Muscle of leg (tissue), 11 donors: ENCODE data around the gene NKX1-2. TPM values are rescaled to one million over a fixed set of nuclear protein-coding genes. Genes with fewer than 3 reads are reported as not detected.

Source experiments
- DNase-seq: peaks from one replicate; pipeline ENCODE4 v3.0.0; 2013
- H3K27ac ChIP-seq: one replicate; pipeline ENCODE4 v1.5.1; 2013; ENCODE audit warnings: mild to moderate bottlenecking, low read length, control low read depth
- H3K27me3 ChIP-seq: one replicate; pipeline ENCODE4 v1.6.1; 2013; ENCODE audit warnings: low read length; ENCODE audit not compliant: control insufficient read depth, insufficient read depth
- H3K36me3 ChIP-seq: one replicate; pipeline ENCODE4 v1.6.1; 2013; ENCODE audit warnings: low read length; ENCODE audit not compliant: control insufficient read depth, insufficient read depth
- H3K4me1 ChIP-seq: one replicate; pipeline ENCODE4 v1.6.1; 2013; ENCODE audit warnings: low read length; ENCODE audit not compliant: control insufficient read depth, insufficient read depth
- H3K4me3 ChIP-seq: one replicate; pipeline ENCODE4 v1.5.1; 2013; ENCODE audit warnings: low read length, control low read depth
- H3K9me3 ChIP-seq: replicated peaks from 2 replicates; pipeline ENCODE4 v1.6.1; 2013; ENCODE audit warnings: low read depth, low read length; ENCODE audit not compliant: control insufficient read depth
- WGBS: methylation state at CpG from one replicate; pipeline ENCODE4 v1.1.5; 2013; ENCODE audit warnings: missing lambda C conversion rate; ENCODE audit not compliant: insufficient coverage; 5-methylcytosine and 5-hydroxymethylcytosine counted together
- polyA plus RNA-seq, 8 donors: library from polyadenylated mRNA; unstranded; fragments of 120-200 nt; gene quantifications; one replicate each; pipeline versions ENCODE4 v1.2.1 to v1.2.3, GENCODE V29; 2013; ENCODE audit warnings: inconsistent platforms in 1 of 8, low replicate concordance in 1 of 8; ENCODE audit not compliant: insufficient read length in 8 of 8, insufficient read depth in 1 of 8
- total RNA-seq: library from RNA; stranded (reverse); fragments of 120-200 nt; gene quantifications from one replicate; pipeline ENCODE4 v1.2.4, GENCODE V29; 2013

The NKX1-2 gene
- total and polyA plus RNA-seq, 9 donors = 0.05 to 0.09 TPM; not detected in 7

DNA sequence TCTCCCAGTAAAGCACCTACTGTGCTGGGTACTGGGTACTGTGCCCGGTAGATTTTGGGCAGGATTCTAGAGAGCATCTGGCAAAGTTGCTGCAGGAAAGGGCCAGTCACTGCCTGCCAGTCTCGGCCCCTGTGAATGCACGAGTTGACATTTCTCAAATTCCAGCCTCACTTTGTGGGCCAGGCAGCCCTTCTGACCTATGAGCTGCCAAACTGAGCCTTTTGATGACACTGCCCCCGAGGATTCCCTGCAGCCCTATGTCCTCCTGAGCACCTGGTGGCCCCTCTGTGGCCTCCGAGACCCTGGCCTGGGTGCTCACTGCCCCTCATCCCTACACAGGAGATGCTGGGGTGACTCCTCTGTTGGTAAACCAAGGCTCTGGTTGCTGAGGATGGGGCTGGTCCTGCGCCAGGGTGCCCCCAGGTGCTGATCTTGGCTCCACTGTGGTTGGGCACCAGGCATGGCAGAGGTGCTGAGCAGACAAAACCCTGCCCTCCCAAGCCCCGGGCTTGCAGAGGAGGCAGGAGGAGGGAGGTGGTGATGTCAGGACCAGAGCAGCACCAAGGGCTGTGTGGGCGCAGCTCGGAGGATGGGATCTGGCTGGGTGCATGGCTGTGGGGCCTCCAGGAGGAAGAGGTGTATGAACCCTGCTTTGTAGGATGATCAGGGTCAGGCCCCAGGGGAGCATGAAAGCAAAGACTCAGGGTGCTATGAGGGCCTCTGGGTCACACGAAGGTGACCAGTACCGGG lies 28.0 kb upstream of the NKX1-2 start:
- H3K9me3 ChIP-seq = no peaks in the 10 kb centered on the region
- 63% methylated on average over 11 of the region's 11 CpGs for whole genome bisulfite sequencing

GRCh38 chr10:124476043-124476725 lies 26.3 kb upstream of the NKX1-2 start:
- no peaks in the 10 kb centered on the region for H3K36me3 ChIP-seq
- no peaks in the 10 kb centered on the region for H3K4me1 ChIP-seq
- no peak overlapping the region for H3K27ac ChIP-seq
- H3K9me3 ChIP-seq = no peaks in the 10 kb centered on the region
- 91% methylated on average over 19 of the region's 23 CpGs for WGBS
- no peak overlapping the region for H3K4me3 ChIP-seq
- DNase-seq = no peak
- no peaks in the 10 kb centered on the region for H3K27me3 ChIP-seq

More for the DNA sequence above, 28.0 kb upstream of the NKX1-2 start:
- no peaks in the 10 kb centered on the region for H3K4me1 ChIP-seq
- no peaks in the 10 kb centered on the region for H3K27me3 ChIP-seq
- no peaks in the 10 kb centered on the region for H3K36me3 ChIP-seq
- H3K27ac ChIP-seq = no peak overlapping the region
- no peak overlapping the region for H3K4me3 ChIP-seq
- no peak for DNase-seq

GRCh38 chr10:124474514-124475070 lies 24.8 kb upstream of the NKX1-2 start:
- H3K9me3 ChIP-seq = no peaks in the 10 kb centered on the region
- 78% methylated on average over 7 of the region's 9 CpGs for WGBS
- no peak overlapping the region for H3K27ac ChIP-seq
- no peaks in the 10 kb centered on the region for H3K27me3 ChIP-seq
- no peaks in the 10 kb centered on the region for H3K36me3 ChIP-seq
- DNase-seq = no peak
- no peaks in the 10 kb centered on the region for H3K4me1 ChIP-seq
- H3K4me3 ChIP-seq = no peak overlapping the region

DNA sequence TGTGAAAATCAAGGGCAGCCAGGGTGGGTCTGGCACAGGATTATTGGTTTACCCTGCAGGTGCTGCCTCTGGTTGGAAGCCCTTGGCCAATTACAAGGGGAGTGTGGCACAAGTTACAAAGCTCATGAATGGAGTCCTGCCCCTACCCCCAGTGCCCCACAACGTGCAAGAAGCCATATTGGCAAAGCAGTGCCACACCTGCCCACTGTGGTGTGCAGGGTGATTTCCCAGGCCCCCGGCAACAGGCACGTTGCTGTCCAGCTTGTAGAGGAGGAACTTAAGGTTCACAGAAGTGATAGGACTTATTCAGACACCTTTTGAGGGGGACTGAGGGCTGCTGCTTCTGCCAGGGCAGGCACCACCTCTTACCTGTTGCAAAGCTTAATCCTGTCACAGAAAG lies 23.2 kb upstream of the NKX1-2 start:
- WGBS = 59% methylated on average over 2 of the region's 3 CpGs
- no peaks in the 10 kb centered on the region for H3K27me3 ChIP-seq
- no peaks in the 10 kb centered on the region for H3K4me1 ChIP-seq
- no peaks in the 10 kb centered on the region for H3K36me3 ChIP-seq
- no peak for DNase-seq
- H3K27ac ChIP-seq = no peak overlapping the region
- no peak overlapping the region for H3K4me3 ChIP-seq
- no peaks in the 10 kb centered on the region for H3K9me3 ChIP-seq

DNA sequence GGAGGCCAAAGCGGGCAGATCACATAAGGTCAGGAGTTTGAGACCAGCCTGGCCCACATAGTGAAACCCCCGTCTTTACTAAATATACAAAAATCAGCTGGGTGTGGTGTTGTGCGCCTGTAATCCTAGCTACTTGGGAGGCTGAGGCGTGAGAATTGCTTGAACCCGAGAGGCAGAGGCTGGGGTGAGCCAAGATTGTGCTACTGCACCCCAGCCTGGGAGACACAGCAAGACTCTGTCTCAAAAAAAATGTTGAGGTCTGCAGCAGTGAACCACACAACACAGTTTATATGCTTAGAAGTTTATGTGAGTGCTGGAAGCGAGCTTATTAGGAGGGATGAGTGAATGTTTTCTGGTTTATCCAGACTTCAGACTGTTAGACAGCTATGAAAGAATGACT lies 22.2 kb upstream of the NKX1-2 start:
- WGBS = 91% methylated on average over 4 of the region's 6 CpGs
- H3K27ac ChIP-seq = no peak overlapping the region
- no peaks in the 10 kb centered on the region for H3K36me3 ChIP-seq
- H3K4me3 ChIP-seq = no peak overlapping the region
- no peaks in the 10 kb centered on the region for H3K27me3 ChIP-seq
- no peaks in the 10 kb centered on the region for H3K4me1 ChIP-seq
- no peaks in the 10 kb centered on the region for H3K9me3 ChIP-seq
- no peak for DNase-seq

DNA sequence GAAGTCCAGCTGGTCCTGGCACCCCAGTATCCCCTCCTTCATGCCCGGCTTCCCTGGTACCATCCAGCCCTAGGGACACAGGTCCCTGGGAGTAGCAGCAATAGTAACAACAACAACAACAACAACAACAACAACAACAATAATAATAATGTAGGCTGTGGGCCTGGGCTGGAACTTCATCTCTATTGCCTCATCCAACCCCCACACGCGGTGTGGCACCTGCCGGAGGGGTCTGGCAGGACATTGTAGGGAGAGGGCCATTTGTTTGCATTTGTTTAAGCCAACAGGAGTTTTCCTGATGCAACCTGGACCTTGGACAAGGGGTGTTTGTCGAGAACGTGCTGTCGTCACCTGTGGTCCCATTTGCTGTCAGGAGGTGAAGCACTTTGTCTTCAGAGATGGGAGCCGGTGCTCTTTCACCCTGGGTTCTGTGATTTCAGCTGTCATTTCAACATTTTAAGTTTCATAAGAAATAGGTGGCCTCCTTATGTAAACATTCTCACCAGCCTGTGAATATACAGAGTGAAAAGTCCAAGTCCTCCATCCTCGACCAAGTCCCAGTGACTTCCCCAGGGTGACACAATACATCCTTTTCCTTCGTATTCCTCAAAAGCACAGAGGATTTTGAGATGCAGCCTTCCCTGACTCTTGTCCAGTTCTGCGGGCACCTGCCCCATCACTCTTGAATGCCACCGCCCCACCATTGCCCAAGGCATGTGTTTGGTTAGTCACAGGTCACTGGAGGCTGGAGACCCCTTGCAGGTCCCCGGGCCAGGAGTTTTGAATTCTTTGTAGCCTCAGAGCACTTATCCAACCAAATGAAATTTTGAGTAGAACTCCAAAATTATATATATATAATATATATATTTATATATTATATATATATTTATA lies 21.0 kb upstream of the NKX1-2 start:
- Histone ChIP-seq H3K27me3 (no peaks in the 10 kb centered on the region), H3K4me3 (no peak overlapping the region), H3K27ac (no peak overlapping the region), H3K36me3 (no peaks in the 10 kb centered on the region), H3K4me1 (no peaks in the 10 kb centered on the region), H3K9me3 (no peaks in the 10 kb centered on the region)
- no peak for DNase-seq
- 75% methylated on average over 6 of the region's 13 CpGs for WGBS

DNA sequence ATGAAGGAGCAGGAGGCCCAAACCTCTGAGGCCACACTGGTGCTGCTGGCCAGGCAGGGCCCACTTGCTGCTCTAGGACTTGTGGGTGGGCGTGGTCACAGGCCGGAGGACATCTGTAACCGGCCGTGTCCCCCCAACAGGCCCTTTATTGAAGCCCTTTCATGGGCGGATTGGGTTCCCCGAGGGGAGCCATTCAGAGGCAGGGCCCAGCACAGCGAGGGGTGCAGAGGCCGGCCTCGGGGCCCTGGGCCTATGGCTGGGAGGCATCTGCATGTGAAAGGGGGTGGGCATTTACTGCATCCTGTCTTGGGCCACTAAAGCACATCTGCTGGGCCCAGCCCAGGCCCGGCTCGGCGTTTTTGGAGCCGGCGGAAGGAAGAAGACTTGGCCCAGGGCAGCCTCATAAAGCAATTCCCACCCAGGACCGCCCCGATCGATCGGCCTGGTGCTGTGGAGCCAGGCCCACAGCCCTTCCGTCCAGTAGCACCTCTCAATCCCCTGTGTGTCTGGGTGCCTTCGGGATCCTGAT lies 20.2 kb upstream of the NKX1-2 start:
- H3K9me3 ChIP-seq = no peaks in the 10 kb centered on the region
- H3K4me1 ChIP-seq = no peaks in the 10 kb centered on the region
- DNase-seq = no peak
- H3K4me3 ChIP-seq = no peak overlapping the region
- H3K36me3 ChIP-seq = no peaks in the 10 kb centered on the region
- no peak overlapping the region for H3K27ac ChIP-seq
- no peaks in the 10 kb centered on the region for H3K27me3 ChIP-seq
- 43% methylated on average over 13 of the region's 20 CpGs for WGBS

- Histone ChIP-seq H3K9me3 (no peaks in the 10 kb centered on the region), H3K27ac (no peak overlapping the region), H3K36me3 (peaks cover 2% of the 10 kb centered on the region), H3K27me3 (no peaks in the 10 kb centered on the region), H3K4me1 (no peaks in the 10 kb centered on the region), H3K4me3 (no peak overlapping the region)
- DNase-seq = no peak
- 71% methylated on average over 7 of the region's 13 CpGs for WGBS
Measured at GRCh38 chr10:124468624-124469023, 18.8 kb upstream of the NKX1-2 start.

DNA sequence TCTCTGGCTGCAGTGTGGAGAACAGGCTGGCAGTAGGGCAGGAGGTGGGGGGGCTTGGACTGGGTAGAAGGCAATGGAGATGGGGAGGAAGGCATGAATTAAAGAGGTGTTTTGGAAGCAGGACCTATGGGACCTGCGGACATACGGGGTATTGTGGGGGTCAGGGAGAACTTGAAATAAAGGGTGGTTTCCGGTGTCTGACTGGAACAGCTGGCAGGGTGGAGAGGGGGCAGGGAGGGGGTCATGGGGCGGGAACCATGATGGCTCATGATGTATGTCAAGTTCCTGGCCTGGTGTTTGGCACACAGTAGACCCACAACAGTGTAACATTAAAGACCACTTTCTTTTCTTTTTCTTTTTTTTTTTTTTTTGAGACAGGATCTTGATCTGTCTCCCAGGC lies 17.3 kb upstream of the NKX1-2 start:
- H3K36me3 ChIP-seq = peaks cover 2% of the 10 kb centered on the region
- H3K4me3 ChIP-seq = no peak overlapping the region
- H3K9me3 ChIP-seq = no peaks in the 10 kb centered on the region
- no peak for DNase-seq
- no peaks in the 10 kb centered on the region for H3K4me1 ChIP-seq
- H3K27ac ChIP-seq = no peak overlapping the region
- 85% methylated on average over 3 of the region's 4 CpGs for WGBS
- no peaks in the 10 kb centered on the region for H3K27me3 ChIP-seq
